H9 (cell line): Measurements from ENCODE around the gene MRPL14. TPM values are rescaled to one million over a fixed set of nuclear protein-coding genes. Genes with fewer than 3 reads are reported as not detected.

Experiments used
- DNase-seq: peaks from one replicate; pipeline ENCODE4 v3.0.0-alpha.2; 2017
- H2AFZ ChIP-seq: one replicate; pipeline ENCODE4 v1.6.1; 2013; ENCODE audit warnings: mild to moderate bottlenecking, low read length, control low read depth, moderate library complexity
- H2AK5ac ChIP-seq: 2 replicates; pipeline ENCODE4 v1.6.1; 2013; ENCODE audit warnings: low read length, control low read depth, mixed read lengths; ENCODE audit not compliant: insufficient read length
- H2BK120ac ChIP-seq: one replicate; pipeline ENCODE4 v1.6.1; 2013; ENCODE audit warnings: low read depth, mild to moderate bottlenecking, low read length, control low read depth, inconsistent platforms; ENCODE audit not compliant: poor library complexity, severe bottlenecking
- H2BK12ac ChIP-seq: 2 replicates; pipeline ENCODE4 v1.6.1; 2013; ENCODE audit warnings: low read length, control low read depth, mixed read lengths, low read depth; ENCODE audit not compliant: insufficient read length
- H2BK15ac ChIP-seq: 2 replicates; pipeline ENCODE4 v1.6.1; 2013; ENCODE audit warnings: low read depth, low read length, control low read depth
- H2BK20ac ChIP-seq: one replicate; pipeline ENCODE4 v1.6.1; 2013; ENCODE audit warnings: low read depth, mild to moderate bottlenecking, low read length, control low read depth, inconsistent platforms; ENCODE audit not compliant: poor library complexity, severe bottlenecking
- H2BK5ac ChIP-seq: 2 replicates; pipeline ENCODE4 v1.6.1; 2013; ENCODE audit warnings: low read length, control low read depth, mixed read lengths; ENCODE audit not compliant: insufficient read length
- H3K14ac ChIP-seq: 2 replicates; pipeline ENCODE4 v1.6.1; 2013; ENCODE audit warnings: low read length, control low read depth; ENCODE audit not compliant: insufficient read depth
- H3K18ac ChIP-seq: 2 replicates; pipeline ENCODE4 v1.6.1; 2013; ENCODE audit warnings: low read depth, mild to moderate bottlenecking, mixed read lengths, low read length, control low read depth; ENCODE audit not compliant: insufficient read length
- H3K23ac ChIP-seq: 2 replicates; pipeline ENCODE4 v1.6.1; 2013; ENCODE audit warnings: low read length, control low read depth, mixed read lengths, low read depth; ENCODE audit not compliant: insufficient read length
- H3K23me2 ChIP-seq: 2 replicates; pipeline ENCODE4 v1.6.1; 2013; ENCODE audit warnings: low read depth, mild to moderate bottlenecking, mixed read lengths, low read length, control low read depth; ENCODE audit not compliant: insufficient read length, poor library complexity, severe bottlenecking
- H3K27ac ChIP-seq: 2 replicates; pipeline ENCODE4 v1.5.1; 2013; ENCODE audit warnings: low read length, control low read depth, mixed read lengths, low read depth; ENCODE audit not compliant: insufficient read length
- H3K27me3 ChIP-seq: 2 replicates; pipeline ENCODE4 v1.6.1; 2013; ENCODE audit warnings: low read length, control low read depth, inconsistent platforms; ENCODE audit not compliant: insufficient read depth
- H3K4ac ChIP-seq: 2 replicates; pipeline ENCODE4 v1.6.1; 2013; ENCODE audit warnings: low read depth, mild to moderate bottlenecking, control low read depth, inconsistent platforms, low read length, moderate library complexity
- H3K4me1 ChIP-seq: 2 replicates; pipeline ENCODE4 v1.6.1; 2013; ENCODE audit warnings: low read length, control low read depth, inconsistent platforms; ENCODE audit not compliant: insufficient read depth
- H3K4me2 ChIP-seq: 2 replicates; pipeline ENCODE4 v1.6.1; 2013; ENCODE audit warnings: low read length, control low read depth, mixed read lengths; ENCODE audit not compliant: insufficient read length, insufficient read depth
- H3K56ac ChIP-seq: 2 replicates; pipeline ENCODE4 v1.6.1; 2013; ENCODE audit warnings: low read depth, mild to moderate bottlenecking, mixed read lengths, low read length, control low read depth; ENCODE audit not compliant: insufficient read length
- H3K79me1 ChIP-seq: 2 replicates; pipeline ENCODE4 v1.6.1; 2013; ENCODE audit warnings: low read depth, mild to moderate bottlenecking, moderate library complexity, low read length, control low read depth, inconsistent platforms; ENCODE audit not compliant: insufficient read depth, poor library complexity, severe bottlenecking
- H3K79me2 ChIP-seq: 2 replicates; pipeline ENCODE4 v1.6.1; 2013; ENCODE audit warnings: low read length, control low read depth, inconsistent platforms; ENCODE audit not compliant: insufficient read depth
- H3K9ac ChIP-seq: 2 replicates; pipeline ENCODE4 v1.6.1; 2013; ENCODE audit warnings: low read length, control low read depth, mixed read lengths; ENCODE audit not compliant: insufficient read length; ENCODE audit errors: extremely low read depth
- H3K9me3 ChIP-seq: one replicate; pipeline ENCODE4 v1.6.1; 2013; ENCODE audit warnings: low read depth, low read length, inconsistent platforms; ENCODE audit not compliant: control insufficient read depth
- H3T11ph ChIP-seq: one replicate; pipeline ENCODE4 v1.6.1; 2013; ENCODE audit warnings: mild to moderate bottlenecking, low read length, control low read depth, inconsistent platforms
- H4K20me1 ChIP-seq: one replicate; pipeline ENCODE4 v1.6.1; 2013; ENCODE audit not compliant: control insufficient read depth, insufficient read length, insufficient read depth
- H4K5ac ChIP-seq: 2 replicates; pipeline ENCODE4 v1.6.1; 2013; ENCODE audit warnings: low read depth, mild to moderate bottlenecking, mixed read lengths, low read length, control low read depth; ENCODE audit not compliant: insufficient read length
- H4K8ac ChIP-seq: replicated peaks from 2 replicates; pipeline ENCODE4 v1.6.1; 2013; ENCODE audit warnings: low read length, control low read depth, mixed read lengths, low read depth; ENCODE audit not compliant: insufficient read length
- H4K91ac ChIP-seq: 2 replicates; pipeline ENCODE4 v1.6.1; 2013; ENCODE audit warnings: low read depth, mild to moderate bottlenecking, moderate library complexity, mixed read lengths, low read length, control low read depth; ENCODE audit not compliant: insufficient read length
- H3K27ac Mint-ChIP-seq, 3 experiments: 2 replicates in 2 of 3; 3 replicates in 1 of 3; pipeline ENCODE4 v1.8.0; 2020 to 2021; ENCODE audit warnings: mixed read lengths in 3 of 3, mild to moderate bottlenecking in 1 of 3, moderate library complexity in 1 of 3
- H3K27me3 Mint-ChIP-seq: 2 replicates; pipeline ENCODE4 v1.8.0; 2021; ENCODE audit warnings: low read depth, mild to moderate bottlenecking, moderate library complexity, mixed read lengths
- H3K36me3 Mint-ChIP-seq, 3 experiments: 2 replicates in 2 of 3; 3 replicates in 1 of 3; pipeline ENCODE4 v1.8.0; 2020 to 2021; ENCODE audit warnings: low read depth in 3 of 3, mixed read lengths in 3 of 3; ENCODE audit not compliant: insufficient read depth in 1 of 3
- H3K4me1 Mint-ChIP-seq, 2 experiments: 2 replicates each; pipeline ENCODE4 v1.8.0; 2020; ENCODE audit warnings: mixed read lengths in 2 of 2
- H3K4me3 Mint-ChIP-seq, 2 experiments: 2 replicates in 1 of 2; 3 replicates in 1 of 2; pipeline ENCODE4 v1.8.0; 2020 to 2021; ENCODE audit warnings: mild to moderate bottlenecking in 2 of 2, mixed read lengths in 2 of 2, moderate library complexity in 1 of 2
- H3K9me3 Mint-ChIP-seq, 2 experiments: 2 replicates in 1 of 2; 3 replicates in 1 of 2; pipeline ENCODE4 v1.8.0; 2020; ENCODE audit warnings: mild to moderate bottlenecking in 2 of 2, mixed read lengths in 2 of 2, moderate library complexity in 1 of 2
- WGBS: extraction: QIAGEN DNeasy Blood & Tissue Kit; methylation state at CpG from one replicate; pipeline ENCODE4 v1.1.7; 2013; ENCODE audit warnings: missing lambda C conversion rate, low lambda C conversion rate, mixed read lengths; ENCODE audit not compliant: insufficient read length; ENCODE audit errors: extremely low coverage; 5-methylcytosine and 5-hydroxymethylcytosine counted together
- total RNA-seq: library from RNA; stranded (reverse); gene quantifications from 2 replicates; pipeline ENCODE4 v1.2.1, GENCODE V29; 2021
- TF ChIP-seq, protein P1 (sequence below): fragments of 200-600 bp; sonication (generic); conservative IDR thresholded peaks from 3 replicates; pipeline ENCODE4 v1.8.0; 2021; ENCODE audit warnings: antibody characterized with exemption, mild to moderate bottlenecking

MRPL14 gene
- total RNA-seq, 1 experiment from 2014 or later, result 80.1 TPM

DNA sequence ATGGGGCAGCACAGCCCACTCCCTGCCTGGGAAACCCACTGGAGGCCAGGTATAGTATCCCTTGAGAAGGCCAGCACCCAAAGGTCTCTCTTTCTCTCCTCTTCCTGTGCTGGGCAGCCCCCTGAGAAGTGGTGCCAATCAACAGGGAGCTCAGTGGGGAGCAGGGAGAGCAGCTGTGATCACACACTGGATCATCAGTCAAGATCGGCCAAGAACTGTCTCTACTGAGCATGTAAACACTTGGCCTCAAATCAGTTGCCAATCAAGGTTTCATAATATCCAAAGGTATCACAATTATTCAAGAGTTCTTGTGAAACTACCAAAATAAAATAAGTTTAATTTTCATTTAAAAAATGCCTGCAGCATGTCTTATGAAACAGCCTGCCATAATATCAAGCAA is 18.8 kb downstream of the MRPL14 start:
- Histone ChIP-seq H3K27ac (no peak overlapping the region), H3K23me2 (no peaks in the 10 kb centered on the region), H3K9me3 (no peaks in the 10 kb centered on the region), H2BK12ac (no peak overlapping the region), H4K5ac (no peak overlapping the region), H3K9ac (no peak overlapping the region), H2AFZ (no peak overlapping the region), H2BK120ac (no peak overlapping the region), H2AK5ac (no peak overlapping the region), H2BK20ac (no peak overlapping the region), H3K4me2 (no peak overlapping the region), H3K18ac (no peak overlapping the region), H3K4ac (no peak overlapping the region), H3K4me1 (no peaks in the 10 kb centered on the region), H2BK5ac (no peak overlapping the region), H4K8ac (no peak overlapping the region), H4K91ac (no peak overlapping the region), H3K79me2 (0 out of 2 replicates have a peak, but pooled peaks cover 1% of the 10 kb centered on the region), H2BK15ac (no peak overlapping the region), H3K14ac (no peak overlapping the region), H3K56ac (no peak overlapping the region), H3K79me1 (peaks cover 8% of the 10 kb centered on the region), H3T11ph (no peak overlapping the region), H4K20me1 (no peaks in the 10 kb centered on the region), H3K23ac (no peak overlapping the region), H3K27me3 (no peaks in the 10 kb centered on the region)
- DNase-seq, result no peak
- peak overlapping the region in 2 of 3 experiments; percentile 21 to 59; a peak in 2 of 7 replicates for H3K27ac Mint-ChIP-seq
- no peaks in the 10 kb centered on the region for H3K9me3 Mint-ChIP-seq
- peaks cover 3% of the 10 kb centered on the region in 2 experiments; a peak in 2 of 4 replicates for H3K4me1 Mint-ChIP-seq
- H3K4me3 Mint-ChIP-seq, result no peak overlapping the region
- H3K27me3 Mint-ChIP-seq, result no peaks in the 10 kb centered on the region
- TF ChIP-seq, protein P1, sequence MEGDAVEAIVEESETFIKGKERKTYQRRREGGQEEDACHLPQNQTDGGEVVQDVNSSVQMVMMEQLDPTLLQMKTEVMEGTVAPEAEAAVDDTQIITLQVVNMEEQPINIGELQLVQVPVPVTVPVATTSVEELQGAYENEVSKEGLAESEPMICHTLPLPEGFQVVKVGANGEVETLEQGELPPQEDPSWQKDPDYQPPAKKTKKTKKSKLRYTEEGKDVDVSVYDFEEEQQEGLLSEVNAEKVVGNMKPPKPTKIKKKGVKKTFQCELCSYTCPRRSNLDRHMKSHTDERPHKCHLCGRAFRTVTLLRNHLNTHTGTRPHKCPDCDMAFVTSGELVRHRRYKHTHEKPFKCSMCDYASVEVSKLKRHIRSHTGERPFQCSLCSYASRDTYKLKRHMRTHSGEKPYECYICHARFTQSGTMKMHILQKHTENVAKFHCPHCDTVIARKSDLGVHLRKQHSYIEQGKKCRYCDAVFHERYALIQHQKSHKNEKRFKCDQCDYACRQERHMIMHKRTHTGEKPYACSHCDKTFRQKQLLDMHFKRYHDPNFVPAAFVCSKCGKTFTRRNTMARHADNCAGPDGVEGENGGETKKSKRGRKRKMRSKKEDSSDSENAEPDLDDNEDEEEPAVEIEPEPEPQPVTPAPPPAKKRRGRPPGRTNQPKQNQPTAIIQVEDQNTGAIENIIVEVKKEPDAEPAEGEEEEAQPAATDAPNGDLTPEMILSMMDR, result no peak
- H3K36me3 Mint-ChIP-seq, result peaks cover 34 to 91% (median 88%) of the 10 kb centered on the region in 3 experiments; a peak in 6 of 7 replicates
- WGBS, result no CpG with 5 or more reads among the region's 1 CpG
